NCI-H2081 (cell line): Measurements from ENCODE around the gene F13A1.
"Not testable (repeated sequence)": the region's sequence is repeated elsewhere in the genome, so short reads cannot be mapped to it uniquely, and the experiment has no call there.

Source experiments
- DNase-seq, 2 experiments: peaks; one replicate each; lab custom pipeline; 2025; lab: John Stamatoyannopoulos, UW

Gene F13A1

DNA sequence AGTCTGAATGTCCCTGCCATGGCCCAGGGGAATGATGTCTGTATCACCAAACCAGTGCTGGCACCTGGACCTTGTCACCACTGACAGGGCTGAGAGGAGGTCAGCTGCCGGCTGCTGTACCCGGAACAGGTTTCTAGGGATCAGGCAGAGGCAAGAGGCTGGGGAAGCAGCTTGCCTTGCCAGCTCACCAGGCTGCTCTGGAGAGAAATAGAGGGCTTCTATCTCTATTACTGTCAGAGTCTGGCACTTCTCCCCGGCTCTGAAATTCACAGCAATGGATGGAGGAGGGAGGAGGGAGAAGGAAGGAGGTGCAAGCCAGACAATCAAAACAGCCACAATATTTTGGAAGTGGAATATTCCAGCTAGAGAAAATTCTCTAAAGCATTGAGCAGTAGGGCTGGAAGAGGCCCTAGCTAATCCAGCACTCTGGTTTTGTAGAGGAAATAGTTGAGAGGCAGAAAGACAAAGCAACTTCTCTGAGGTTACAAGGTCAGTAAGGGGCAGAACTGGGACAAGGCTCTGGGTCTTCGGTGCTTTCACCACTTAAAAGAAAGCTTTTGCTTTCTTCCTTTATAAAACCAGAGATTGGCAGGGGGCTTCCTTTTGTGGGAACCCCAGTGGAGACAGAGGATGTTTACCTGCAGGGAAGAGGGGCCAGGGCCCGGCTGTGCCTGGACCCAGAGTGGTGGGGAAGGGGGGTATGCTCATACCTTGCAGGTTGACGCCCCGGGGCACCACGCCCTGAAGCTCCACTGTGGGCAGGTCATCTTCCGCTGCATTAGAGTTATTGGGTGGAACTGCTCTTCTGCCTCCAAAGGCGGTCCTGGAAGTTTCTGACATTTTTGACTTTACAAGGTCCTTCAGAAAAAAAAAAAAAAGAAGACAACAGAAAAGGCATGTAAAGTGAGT is 2.4 kb downstream of the F13A1 start:
- DNase-seq: no peak

DNA sequence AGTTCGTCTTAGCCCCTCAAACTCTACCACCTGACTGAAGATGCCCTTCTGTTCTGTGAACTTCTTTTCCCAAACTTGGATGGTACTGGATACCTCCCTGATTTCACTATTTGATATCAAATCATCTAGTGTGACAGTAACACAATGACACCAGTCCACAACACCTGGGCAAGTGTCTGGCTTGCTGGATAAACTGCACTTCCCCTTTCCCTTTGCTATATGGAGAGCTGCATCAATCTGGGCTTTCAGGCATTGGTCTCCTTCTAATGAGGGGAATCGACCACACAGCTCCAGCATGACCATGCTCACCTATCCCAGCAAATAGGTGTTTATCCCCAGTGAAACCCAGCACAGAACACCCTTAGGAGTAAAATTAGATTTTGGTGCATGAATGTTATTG is 3.1 kb downstream of the F13A1 start:
- DNase-seq: no peak

DNA sequence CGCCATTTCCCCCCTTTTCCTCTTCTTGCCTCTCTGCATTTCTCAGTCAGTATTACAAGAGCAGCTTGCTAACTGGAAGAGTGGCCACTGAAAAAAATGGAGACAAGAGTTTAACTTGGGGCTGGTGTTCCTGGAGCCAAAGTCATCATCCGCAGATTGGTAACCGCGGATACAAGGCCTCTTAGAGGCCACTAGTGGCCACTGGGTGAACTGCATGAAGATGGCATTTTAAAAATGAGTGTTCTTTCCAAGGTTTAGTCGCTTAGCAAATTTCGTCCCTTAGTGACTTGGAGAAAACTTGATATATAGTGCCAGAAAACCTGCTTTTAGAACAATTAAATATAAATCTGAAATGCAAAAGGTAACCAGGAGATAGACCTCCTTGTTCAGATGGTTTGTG is 4.8 kb downstream of the F13A1 start:
- DNase-seq: peak; percentile 41 to 48

DNA sequence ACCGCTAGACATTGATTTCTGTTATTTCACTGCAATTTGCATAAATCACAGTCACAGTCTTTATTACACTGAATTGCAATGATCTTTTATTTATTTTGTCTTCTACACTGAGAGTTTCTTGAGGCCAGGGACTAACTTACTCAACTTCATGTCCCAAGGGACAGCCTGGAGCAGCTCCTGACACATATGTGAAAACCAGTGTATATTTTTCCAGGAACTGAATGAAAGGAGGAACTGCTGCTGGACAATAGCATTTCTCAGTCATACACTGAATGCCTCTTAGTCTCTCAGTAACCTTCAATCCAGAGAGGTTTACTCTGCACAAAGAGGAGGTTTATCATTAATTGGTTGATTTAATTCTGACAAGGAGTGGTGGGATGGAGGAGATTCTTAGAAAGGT is 5.9 kb downstream of the F13A1 start:
- no peak for DNase-seq

DNA sequence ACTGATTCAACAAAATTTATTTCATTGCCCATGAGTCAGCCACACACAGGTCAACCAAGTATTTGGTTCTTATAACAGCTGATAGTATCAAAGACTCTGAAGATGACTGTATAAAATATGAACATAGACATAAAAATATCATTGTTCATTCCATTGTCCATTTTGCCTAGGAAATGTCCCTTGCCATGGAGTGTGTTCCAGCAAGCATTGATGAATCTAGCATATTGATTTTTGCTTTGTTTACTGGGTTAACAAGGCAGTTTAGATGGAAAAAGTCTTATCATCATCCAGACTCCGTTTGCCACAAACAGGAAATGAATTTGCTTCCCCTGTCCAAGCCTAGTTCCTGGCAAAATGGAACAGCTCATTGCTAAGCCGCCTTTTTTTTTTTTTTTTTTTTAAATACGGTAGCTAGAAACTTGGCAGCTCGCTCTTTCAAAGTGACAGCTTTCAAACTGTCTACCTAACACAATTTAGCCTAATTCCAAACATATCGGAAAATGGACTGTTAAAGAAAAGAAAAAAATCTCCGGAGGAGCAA is 7.5 kb downstream of the F13A1 start:
- DNase-seq: no peak

DNA sequence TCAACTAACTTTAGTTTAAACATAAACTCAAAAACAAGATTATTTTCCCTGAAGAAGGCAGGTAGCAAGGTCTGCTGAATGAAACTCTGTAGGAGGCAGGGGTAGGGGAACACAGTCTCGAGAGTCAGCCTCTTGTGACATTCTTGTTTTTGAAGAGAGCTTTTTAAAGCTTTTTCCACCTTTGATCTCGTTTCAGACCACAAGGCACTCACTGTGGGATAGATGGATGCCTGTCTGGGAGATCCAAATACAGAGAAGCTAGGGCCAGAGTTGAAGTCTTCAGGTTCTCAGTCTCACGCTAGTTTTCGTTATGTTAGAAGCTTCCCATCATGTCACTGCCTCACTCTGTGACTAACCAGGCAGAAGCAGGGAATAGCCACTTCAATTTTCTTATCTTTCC is 14.9 kb downstream of the F13A1 start:
- DNase-seq: no peak

DNA sequence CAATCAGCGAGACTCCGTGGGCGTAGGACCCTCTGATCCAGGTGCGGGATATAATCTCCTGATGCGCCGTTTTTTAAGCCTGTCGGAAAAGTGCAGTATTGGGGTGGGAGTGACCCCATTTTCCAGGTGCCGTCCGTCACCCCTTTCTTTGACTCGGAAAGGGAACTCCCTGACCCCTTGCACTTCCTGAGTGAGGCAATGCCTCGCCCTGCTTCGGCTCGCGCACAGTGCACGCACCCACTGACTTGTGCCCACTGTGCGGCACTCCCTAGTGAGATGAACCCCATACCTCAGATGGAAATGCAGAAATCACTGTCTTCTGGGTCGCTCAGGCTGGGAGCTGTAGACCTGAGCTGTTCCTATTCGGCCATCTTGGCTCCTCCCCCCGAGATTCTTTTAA is 20.1 kb downstream of the F13A1 start:
- not testable (repeated sequence) for DNase-seq

DNA sequence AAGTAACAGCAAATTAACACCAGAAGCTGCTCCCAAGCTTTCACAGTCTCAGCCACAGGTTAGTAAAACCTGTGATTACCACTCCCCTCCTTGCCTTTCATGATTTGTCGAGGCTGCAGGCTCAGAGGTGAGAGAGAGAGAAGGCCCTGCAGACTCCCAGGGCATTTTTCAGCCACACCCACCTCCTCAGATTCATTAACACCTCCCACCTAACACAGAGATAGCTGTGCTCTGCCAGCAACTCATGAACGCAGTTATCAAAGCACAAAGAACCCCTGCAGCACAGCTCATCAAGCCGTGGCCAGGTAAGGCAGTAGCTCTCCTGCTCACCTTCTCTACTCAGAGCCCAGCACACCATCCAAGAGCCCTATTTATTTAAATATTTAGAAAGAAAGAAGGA is 27.1 kb downstream of the F13A1 start:
- DNase-seq: no peak

DNA sequence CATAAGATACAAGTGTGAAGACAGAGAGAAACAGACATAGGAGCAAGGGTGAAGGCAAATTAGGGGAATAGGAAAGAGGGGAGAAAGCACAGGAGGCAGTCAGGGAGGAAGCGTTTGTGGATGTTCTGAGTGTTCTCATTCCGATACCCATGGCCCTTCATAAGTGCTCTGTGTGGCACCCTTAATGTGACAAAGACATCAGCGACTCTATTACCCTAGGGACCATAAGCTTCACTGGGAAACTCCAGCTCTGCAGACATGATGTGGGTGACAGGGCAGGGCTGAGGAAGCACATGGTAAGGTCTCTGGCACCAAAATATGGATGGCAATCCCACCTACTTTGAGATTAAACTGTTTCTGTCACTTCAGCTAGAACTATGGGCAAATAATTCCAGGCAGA is 33.0 kb downstream of the F13A1 start:
- DNase-seq: no peak

DNA sequence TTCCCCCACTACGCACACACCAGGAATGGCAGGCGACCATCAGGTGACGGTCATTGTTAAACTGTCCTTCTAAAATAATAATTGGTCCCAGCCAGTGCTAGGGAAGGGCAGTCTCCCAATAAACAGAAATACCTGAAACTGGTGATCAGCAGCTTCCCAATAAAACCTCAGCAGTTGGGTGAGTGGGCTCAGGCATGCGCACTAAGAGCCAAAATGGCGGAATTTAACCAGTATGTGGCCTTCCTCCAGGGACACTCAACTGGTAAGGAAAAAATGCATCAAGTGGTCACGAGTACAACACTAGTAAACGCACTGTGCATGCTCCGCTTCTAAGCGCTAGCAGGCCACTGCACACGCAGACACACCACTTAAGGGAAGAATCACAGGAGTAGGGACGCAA is 34.8 kb downstream of the F13A1 start:
- no peak for DNase-seq

DNA sequence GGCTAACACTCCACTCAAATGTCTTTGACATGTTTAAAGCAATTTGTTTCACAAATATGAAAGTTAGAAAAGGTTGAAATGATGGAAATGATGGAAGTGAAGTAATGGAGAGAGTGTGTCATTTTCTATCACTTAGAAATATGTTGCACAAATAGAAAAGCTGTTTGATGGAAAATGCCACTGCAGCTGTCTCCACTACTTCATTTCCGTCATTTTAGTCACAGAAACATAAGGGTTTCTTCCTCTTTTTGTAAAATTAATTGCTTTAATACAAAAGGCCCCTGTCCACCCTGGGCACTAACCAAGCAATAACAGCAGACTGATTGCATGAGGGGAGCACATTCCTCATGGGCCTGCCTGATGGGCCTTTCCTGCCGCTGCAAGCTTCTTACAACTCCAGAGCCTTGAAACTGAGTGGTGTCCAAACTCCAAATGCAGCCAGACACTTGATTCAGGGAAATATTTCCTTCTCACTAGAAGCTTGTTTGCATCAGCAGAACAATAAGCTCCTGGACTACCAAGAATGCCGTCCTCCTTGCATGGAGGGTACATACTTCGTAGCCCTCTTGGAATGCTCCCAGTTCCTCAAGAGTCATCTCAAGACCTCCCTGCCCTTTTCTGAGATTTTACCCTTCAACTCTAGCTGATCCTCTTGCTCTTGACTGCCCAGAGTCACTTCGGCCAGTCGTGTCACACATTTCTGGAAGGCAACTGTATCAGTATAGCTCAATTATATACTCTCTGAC is 36.1 kb downstream of the F13A1 start:
- DNase-seq: no peak

DNA sequence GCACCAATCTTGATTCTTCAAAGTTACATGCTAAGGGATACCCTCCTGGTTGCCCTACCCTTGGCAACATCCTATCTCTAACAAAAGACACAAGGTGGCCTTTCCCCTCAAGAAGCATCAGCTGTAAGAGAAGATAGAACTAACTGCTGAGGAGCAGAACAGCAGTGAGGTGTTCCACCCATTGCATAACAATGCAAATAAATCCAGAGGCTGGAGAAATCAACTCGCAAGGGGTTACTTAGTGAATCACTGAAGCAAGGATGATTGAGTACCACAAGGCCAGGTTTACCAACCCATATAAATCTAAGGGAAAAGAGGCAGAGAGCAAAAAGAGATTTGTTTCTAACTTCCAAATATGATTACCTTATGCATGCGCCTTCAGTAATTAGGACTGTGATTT is 36.7 kb downstream of the F13A1 start:
- no peak for DNase-seq

DNA sequence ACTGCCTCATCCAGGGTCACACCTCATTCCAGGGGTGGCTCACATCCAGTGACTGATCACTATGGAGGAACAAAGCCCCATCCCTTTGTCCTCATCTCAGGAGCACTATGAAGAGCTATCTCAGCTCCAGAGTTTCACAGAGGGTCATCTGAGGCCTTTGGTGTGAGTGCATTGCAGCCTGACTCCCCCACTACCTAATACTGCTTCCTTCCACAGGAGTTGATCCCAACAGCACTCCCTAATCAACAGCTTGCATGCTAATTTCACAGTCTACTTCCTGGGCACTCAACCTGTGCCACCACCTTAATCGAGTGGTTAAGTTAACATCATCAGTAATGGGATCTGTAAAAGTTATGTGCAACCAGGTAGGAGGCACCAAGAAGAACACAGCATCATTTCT is 37.7 kb downstream of the F13A1 start:
- DNase-seq: no peak

DNA sequence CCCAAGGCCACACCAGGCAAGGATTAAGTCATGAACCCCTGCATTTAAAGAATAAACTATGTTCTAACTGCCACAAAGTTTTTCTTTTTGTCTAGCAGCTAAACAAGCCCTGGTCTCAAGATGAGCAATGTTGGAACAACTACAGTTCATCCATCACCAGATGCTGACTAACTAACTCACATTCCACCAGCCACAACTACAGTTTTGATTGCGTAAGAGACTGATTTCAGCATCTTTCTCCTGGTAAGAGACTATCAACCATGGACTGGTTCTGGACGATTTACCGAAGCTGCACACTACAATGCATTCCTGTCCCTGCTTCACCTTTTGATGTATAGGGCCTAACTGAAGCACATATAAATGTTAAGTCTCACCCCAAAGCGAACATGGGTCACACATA is 43.0 kb downstream of the F13A1 start:
- no peak for DNase-seq

DNA sequence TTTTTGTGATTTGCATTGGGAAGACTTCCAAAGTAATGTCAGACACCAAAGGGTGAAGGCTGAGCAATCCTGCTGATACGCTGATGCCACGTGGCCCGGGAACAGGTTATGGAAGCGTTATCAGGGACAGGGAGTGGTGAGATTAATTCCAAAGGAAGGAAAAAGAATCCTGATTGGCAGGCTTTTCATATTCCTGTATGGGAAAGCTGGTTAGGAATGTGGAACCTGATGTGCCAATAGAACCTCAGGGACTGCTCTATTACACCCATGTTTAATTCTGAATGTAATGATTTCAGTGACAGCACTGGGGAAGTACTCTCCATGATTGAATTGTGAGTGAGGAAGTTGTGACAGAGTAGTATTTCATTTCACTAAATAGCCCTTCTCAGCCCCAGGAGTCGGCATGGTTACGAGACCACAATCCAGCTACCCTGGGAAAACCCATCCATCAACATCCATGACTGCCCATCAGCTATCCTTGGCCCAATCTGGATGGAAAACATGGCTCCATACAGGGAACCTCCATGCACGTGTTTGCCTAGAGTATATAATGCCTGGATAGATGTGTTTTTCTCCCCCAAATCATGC is 49.4 kb downstream of the F13A1 start:
- no peak for DNase-seq

DNA sequence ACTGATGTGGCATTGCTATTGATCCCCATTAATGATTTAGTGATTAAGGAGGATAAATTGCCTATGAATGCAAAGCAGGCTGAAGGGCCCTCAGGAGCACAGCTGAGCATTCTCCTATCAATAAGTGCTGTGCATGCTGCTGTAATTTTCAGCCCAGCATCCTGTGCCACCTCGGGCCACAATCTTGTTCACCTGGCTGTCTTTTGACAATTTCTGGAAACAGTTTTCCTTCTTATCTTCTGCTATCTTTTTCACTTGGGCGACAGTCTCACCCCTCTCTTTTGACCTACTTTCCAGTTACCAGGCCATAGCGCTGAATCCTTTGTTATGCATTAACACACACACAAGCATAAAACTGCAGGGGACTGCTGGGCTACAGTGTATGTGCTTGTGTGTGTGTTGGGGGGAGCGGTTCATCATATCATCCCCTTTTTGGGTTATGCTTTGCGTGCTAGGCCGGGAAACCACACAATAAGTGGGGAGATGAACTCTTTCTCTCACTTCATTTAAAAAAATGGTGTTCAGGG is 60.2 kb downstream of the F13A1 start:
- DNase-seq: no peak

DNA sequence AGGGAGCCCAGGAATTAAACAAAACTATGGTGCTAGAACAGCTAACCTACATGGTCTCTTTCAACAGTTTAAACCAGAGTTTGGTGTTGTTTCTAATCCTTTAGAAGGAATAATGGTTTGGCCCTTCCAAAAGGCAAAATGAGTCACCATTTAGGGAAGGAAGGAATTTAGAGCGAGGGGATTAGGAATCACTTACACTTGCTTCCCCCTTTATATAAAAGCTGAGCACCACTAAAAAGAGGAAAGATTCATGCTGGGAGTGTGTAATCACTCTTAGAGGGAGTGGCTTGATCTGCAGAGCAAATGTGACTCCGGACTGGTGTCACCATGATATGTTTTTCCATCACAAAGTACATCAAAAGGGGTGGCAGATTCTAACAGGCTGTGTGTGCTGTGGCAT is 63.6 kb downstream of the F13A1 start:
- DNase-seq: no peak

DNA sequence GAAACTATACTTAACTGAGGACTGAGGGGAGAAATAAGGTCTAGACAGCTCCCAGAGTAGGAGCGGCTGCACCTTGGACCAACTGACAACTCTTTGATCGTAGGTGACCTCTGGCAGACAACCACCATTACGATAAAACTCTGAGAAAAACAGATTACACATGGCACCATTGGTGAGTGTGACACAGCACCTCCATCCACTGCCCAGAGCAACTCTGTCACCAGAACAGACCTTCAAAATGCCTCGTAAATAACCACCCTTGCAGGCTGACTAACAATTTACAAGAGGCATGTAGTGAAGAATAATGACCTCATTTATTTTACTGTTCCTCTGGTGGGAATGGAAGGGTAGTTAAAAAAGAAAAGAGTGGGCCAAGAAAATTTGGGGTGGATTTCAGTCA is 64.2 kb downstream of the F13A1 start:
- no peak for DNase-seq

DNA sequence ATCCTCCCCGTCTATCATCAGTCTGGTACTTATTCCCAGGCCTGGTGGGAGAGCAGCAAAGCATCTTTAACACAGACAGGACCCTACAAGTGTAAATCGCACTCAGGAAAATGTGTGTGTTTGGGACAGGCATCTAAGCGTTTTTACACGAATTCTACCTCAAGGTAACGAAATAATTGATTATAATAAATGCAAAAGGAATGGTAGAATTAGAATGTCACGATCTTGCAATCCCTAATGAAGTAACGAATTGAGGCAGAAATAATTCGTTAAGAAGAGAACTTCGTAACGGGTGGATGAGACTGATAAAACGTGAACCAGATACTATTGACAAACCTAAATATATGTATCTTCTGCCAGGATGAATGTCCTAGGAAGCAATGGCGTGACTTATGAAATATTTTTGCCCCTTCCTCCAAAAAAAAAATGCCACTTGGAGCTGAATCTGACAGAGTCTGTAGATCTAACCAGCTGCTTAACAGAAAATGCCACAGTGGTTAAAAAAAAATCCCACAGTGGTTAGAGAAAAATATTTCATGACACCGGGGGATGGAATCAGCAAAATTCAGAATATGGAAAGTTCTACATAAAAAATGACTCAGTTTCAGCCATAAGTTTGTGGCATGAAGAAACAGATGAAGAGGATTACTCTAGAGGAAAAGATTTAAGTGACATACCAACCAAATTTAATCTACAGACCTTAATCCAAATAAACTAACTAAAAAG is 68.7 kb downstream of the F13A1 start:
- DNase-seq: no peak

DNA sequence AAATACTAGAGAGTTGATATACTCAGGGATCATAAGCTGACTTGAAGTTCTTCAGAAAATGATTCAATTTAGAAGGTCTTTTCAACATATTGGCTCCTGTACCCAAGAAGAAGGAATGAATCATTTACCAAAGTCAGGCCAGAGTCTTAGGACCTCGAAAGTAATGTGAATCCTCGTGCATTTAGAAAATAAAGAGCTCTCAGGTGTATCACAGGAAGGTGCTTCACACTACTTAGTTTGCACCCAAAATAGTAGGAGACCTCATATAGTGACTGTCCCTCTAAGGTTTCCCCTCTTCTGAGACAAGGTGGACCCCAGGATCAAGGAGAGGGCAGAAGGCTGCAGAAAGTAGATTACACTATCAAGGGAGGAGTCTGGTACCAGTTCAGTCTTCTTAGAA is 71.8 kb downstream of the F13A1 start:
- no peak for DNase-seq

DNA sequence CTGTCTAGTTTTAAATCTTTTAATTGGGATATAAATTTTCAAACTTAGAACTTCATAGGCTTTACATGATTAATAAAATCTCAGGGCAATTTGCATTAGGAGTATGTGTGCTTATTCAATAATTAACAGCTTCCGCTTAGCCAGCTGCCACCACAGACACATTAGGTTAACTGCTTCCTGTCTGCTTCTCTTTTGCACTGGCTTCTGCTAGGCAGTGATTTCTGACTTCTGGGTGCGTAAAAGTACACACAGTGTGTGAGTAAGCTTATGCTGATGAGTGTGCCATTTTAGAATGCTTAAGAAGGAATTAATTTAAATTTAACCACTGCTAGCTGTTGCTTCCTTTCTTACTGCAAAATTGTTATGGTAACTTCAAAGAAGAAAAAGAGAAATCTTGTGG is 73.9 kb downstream of the F13A1 start:
- peak; percentile 10 to 64 for DNase-seq

DNA sequence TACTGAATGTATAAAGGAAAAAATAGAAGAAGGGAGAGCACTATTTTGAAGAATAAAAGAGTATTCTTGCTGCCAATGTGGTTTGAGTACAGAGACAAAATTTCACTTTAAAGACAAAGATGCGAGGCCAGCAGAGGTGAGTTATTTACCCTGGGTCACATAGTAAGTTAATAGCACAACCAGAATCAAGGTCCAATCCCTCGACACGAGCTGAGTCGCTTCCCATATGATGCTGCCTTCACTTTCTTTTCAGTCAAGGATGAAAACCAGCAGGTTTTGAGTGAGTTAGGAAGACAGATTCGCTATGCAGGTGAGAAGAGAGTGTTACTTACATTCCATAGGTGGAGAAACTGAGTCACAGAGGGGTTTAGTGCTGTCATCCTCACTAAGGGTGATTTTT is 75.8 kb downstream of the F13A1 start:
- no peak for DNase-seq
